Tibial artery (tissue), 4 donors: Measurements from ENCODE around the gene CCDC194.

ENCODE experiments used
- DNase-seq, 2 donors: peaks; one replicate each; pipeline ENCODE4 v3.0.0-alpha.2; 2019
- H3K27ac ChIP-seq, 2 donors: fragments of 200-600 bp; sonication (generic) in 1 of 2; 1 replicate in 1 of 2; 2 replicates in 1 of 2; pipeline ENCODE4 v1.5.1; 2018 to 2019; ENCODE audit warnings: mild to moderate bottlenecking in 1 of 2
- H3K27me3 ChIP-seq, 2 donors: fragments of 200-600 bp; sonication (generic) in 1 of 2; one replicate each; pipeline versions ENCODE4 v1.5.1 to v1.6.0; 2016 to 2019
- H3K36me3 ChIP-seq, 3 donors: fragments of 200-600 bp; sonication (generic) in 2 of 3; one replicate each; pipeline ENCODE4 v1.5.1; 2016 to 2019; ENCODE audit warnings: mild to moderate bottlenecking in 2 of 3
- H3K4me1 ChIP-seq, 4 donors: fragments of 200-600 bp; sonication (generic) in 2 of 4; 1 replicate in 3 of 4; 2 replicates in 1 of 4; pipeline ENCODE4 v1.5.1; 2016 to 2019
- H3K4me3 ChIP-seq, 2 donors: fragments of 200-600 bp; sonication (generic) in 1 of 2; 1 replicate in 1 of 2; 2 replicates in 1 of 2; pipeline ENCODE4 v1.5.1; 2018 to 2019; ENCODE audit warnings: mild to moderate bottlenecking in 2 of 2
- H3K9me3 ChIP-seq, 3 donors: fragments of 200-600 bp; sonication (generic) in 1 of 3; one replicate each; pipeline ENCODE4 v1.5.1; 2016 to 2019
- CTCF ChIP-seq, 2 experiments: fragments of 200-600 bp in 1 of 2; fragments of 450-650 bp in 1 of 2; IDR thresholded peaks; one replicate each; pipeline ENCODE4 v1.5.1; 2017 to 2019; ENCODE audit warnings: antibody characterized with exemption in 2 of 2, mild to moderate bottlenecking in 1 of 2, moderate library complexity in 1 of 2
- intact Hi-C: fragments of 100-400 bp; cut with DNase I; formaldehyde crosslinking; loops from one replicate; pipeline ENCODE4 v1.15.0; 2023; ENCODE audit warnings: low total_unique reads

The CCDC194 gene

GRCh38 chr19:17420475-17420924, 26.5 kb upstream of the CCDC194 start:
- DNase-seq, result peak; percentile 30 to 74
- Histone ChIP-seq H3K36me3 (peaks cover 0 to 9% (median 0%) of the 10 kb centered on the region in 3 donors), H3K4me1 (peaks cover 0 to 19% (median 8%) of the 10 kb centered on the region in 4 donors), H3K9me3 (no peaks in the 10 kb centered on the region), H3K27me3 (no peaks in the 10 kb centered on the region), H3K27ac (peak overlapping the region; percentile 63 to 66), H3K4me3 (peak overlapping the region; percentile 66 to 88)
- intact Hi-C loops, result loop anchor here (5.0 kb wide), 1 partner anchor 47 kb away; no protein-coding TSS in a partner anchor
- TF ChIP-seq CTCF (IDR thresholded peaks at IDR 0.05), result no peak

- H3K4me1 ChIP-seq, result peaks cover 0 to 17% (median 7%) of the 10 kb centered on the region in 4 donors
- H3K27me3 ChIP-seq, result no peaks in the 10 kb centered on the region
- TF ChIP-seq CTCF (IDR thresholded peaks at IDR 0.05), result no peak
- peak within 1 kb of the TSS; percentile 66 to 88 for H3K4me3 ChIP-seq
- H3K9me3 ChIP-seq, result no peaks in the 10 kb centered on the region
- intact Hi-C loops, result loop anchor here (5.0 kb wide), 1 partner anchor 47 kb away; no protein-coding TSS in a partner anchor
- peak; percentile 96 to 99 for DNase-seq
- peaks cover 0 to 9% (median 0%) of the 10 kb centered on the region in 3 donors for H3K36me3 ChIP-seq
- peak within 1 kb of the TSS; percentile 66 to 82 for H3K27ac ChIP-seq
Observed at GRCh38 chr19:17419621-17420474, 25.9 kb upstream of the CCDC194 start, which contains the start of gene MVB12A. TSS of gene MVB12A (plus strand) at chr19:17420047. CDS start at chr19:17420136, 89 bp downstream.

GRCh38 chr19:17419154-17419620, 25.2 kb upstream of the CCDC194 start:
- intact Hi-C loops, result no loop called here
- peaks cover 0 to 13% (median 7%) of the 10 kb centered on the region in 4 donors for H3K4me1 ChIP-seq
- H3K36me3 ChIP-seq, result peaks cover 0 to 9% (median 0%) of the 10 kb centered on the region in 3 donors
- H3K9me3 ChIP-seq, result no peaks in the 10 kb centered on the region
- peaks cover 0 to 2% of the 10 kb centered on the region in 2 donors for H3K27me3 ChIP-seq
- no peak for DNase-seq
- peak overlapping the region; percentile 66 to 82 for H3K27ac ChIP-seq
- TF ChIP-seq CTCF (IDR thresholded peaks at IDR 0.05), result no peak
- H3K4me3 ChIP-seq, result peak overlapping the region; percentile 66 to 88

- H3K4me1 ChIP-seq, result peaks cover 0 to 13% (median 7%) of the 10 kb centered on the region in 4 donors
- H3K27me3 ChIP-seq, result peaks cover 0 to 6% of the 10 kb centered on the region in 2 donors
- H3K4me3 ChIP-seq, result no peak overlapping the region
- no peaks in the 10 kb centered on the region for H3K9me3 ChIP-seq
- no peak for TF ChIP-seq CTCF (IDR thresholded peaks at IDR 0.05)
- intact Hi-C loops, result no loop called here
- H3K27ac ChIP-seq, result peak overlapping the region in 1 of 2 donors; percentile 66
- peaks cover 0 to 5% (median 0%) of the 10 kb centered on the region in 3 donors for H3K36me3 ChIP-seq
- no peak for DNase-seq
Observed at GRCh38 chr19:17418710-17419109, 24.7 kb upstream of the CCDC194 start.

GRCh38 chr19:17415121-17415520, 21.1 kb upstream of the CCDC194 start:
- Histone ChIP-seq H3K4me3 (no peak overlapping the region), H3K27ac (no peak overlapping the region), H3K27me3 (peaks cover 0 to 8% of the 10 kb centered on the region in 2 donors), H3K4me1 (peaks cover 0 to 7% (median under 1%) of the 10 kb centered on the region in 4 donors), H3K9me3 (no peaks in the 10 kb centered on the region), H3K36me3 (no peaks in the 10 kb centered on the region)
- no peak for DNase-seq
- TF ChIP-seq CTCF (IDR thresholded peaks at IDR 0.05), result no peak
- intact Hi-C loops, result no loop called here
